ENCODE measurements around the gene DCBLD1. TPM values are rescaled to one million over a fixed set of nuclear protein-coding genes. Genes with fewer than 3 reads are reported as not detected.

DCBLD1 gene
- total and polyA plus RNA-seq, 2 donors (not counting 3 experiments of a cell fraction or from before 2014, with no cell fraction given), result 30.2 to 44.3 TPM

GRCh38 chr6:117561128-117561527, 78.7 kb downstream of the DCBLD1 start:
- Histone ChIP-seq H3K4me1 (ENCODE audit: control insufficient read depth, extremely low read depth, insufficient read depth, low read length) (no peaks in the 10 kb centered on the region), H4K20me1 (replicated peaks; ENCODE audit: control insufficient read depth, extremely low read depth, insufficient read depth, low read length) (no peaks in the 10 kb centered on the region), H3K9ac (replicated peaks; ENCODE audit: extremely low read depth, insufficient read depth, low read length) (no peak overlapping the region), H2AFZ (ENCODE audit: low read depth, low read length) (no peak overlapping the region), H3K79me2 (ENCODE audit: control insufficient read depth, insufficient read depth, low read length) (no peaks in the 10 kb centered on the region), H3K27ac (ENCODE audit: insufficient read depth, low read depth, low read length) (no peak overlapping the region), H3K9me3 (replicated peaks; ENCODE audit: control insufficient read depth, insufficient read depth, low read length) (no peaks in the 10 kb centered on the region), H3K36me3 (ENCODE audit: control insufficient read depth in 2 of 2, extremely low read depth in 1 of 2, insufficient read depth in 2 of 2, low read length in 2 of 2) (peaks cover 2 to 10% of the 10 kb centered on the region in 2 experiments), H3K4me2 (ENCODE audit: insufficient read depth, low read length) (no peak overlapping the region), H3K4me3 (replicated peaks in 1 of 3; ENCODE audit: insufficient read depth in 1 of 3, low read depth in 1 of 3, low read length in 3 of 3) (no peak overlapping the region), H3K9me1 (replicated peaks; ENCODE audit: control insufficient read depth, extremely low read depth, insufficient read depth, low read length) (no peaks in the 10 kb centered on the region), H3K27me3 (ENCODE audit: control insufficient read depth in 2 of 2, insufficient read depth in 2 of 2, low read length in 2 of 2) (no peaks in the 10 kb centered on the region)
- TF ChIP-seq JUN (IDR thresholded peaks at IDR 0.05; ENCODE audit: borderline replicate concordance, insufficient read depth, insufficient read length, low read depth) (no peak), FOS (IDR thresholded peaks at IDR 0.05; ENCODE audit: borderline replicate concordance, insufficient read depth, low read length) (no peak), EZH2 (IDR thresholded peaks at IDR 0.05; ENCODE audit: borderline replicate concordance, low read depth, low read length, severe bottlenecking) (no peak), MYC (IDR thresholded peaks at IDR 0.05; ENCODE audit: low read depth, low read length) (no peak), POLR2AphosphoS5 (IDR thresholded peaks at IDR 0.05; ENCODE audit: insufficient read depth, low read depth, low read length) (no peak), CTCF (IDR thresholded peaks at IDR 0.05; ENCODE audit: extremely low read depth in 1 of 2, insufficient read depth in 1 of 2, low read depth in 1 of 2, low read length in 2 of 2) (no peak), POLR2A (IDR thresholded peaks at IDR 0.05; ENCODE audit: low read depth, low read length) (no peak), GATA2 (IDR thresholded peaks at IDR 0.05; ENCODE audit: insufficient read depth, insufficient read length, low read depth, low read length) (no peak)
- TF ChIP-seq, protein P1, sequence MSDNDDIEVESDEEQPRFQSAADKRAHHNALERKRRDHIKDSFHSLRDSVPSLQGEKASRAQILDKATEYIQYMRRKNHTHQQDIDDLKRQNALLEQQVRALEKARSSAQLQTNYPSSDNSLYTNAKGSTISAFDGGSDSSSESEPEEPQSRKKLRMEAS (IDR thresholded peaks at IDR 0.05; ENCODE audit: insufficient read depth, insufficient read length), result no peak
- TSS peak; percentile 7 for BruUV-seq (replicated peaks)
- dilution Hi-C loops (cut with MboI; ENCODE audit: extremely low pct_ligation_motif_present, low sequenced_read_pairs) (no loop called here), intact Hi-C loops (cut with micrococcal nuclease) (no loop called here)
- ChIA-PET CTCF (interaction anchor here (1.1 to 14.9 kb wide), 2 partner anchors 79 to 110 kb away, joined by 3 to 333 read pairs; no protein-coding TSS in a partner anchor), POLR2A (no interaction called here)
- FAIRE-seq (no peak), DNase-seq (ENCODE audit: low read depth, low spot score) (no peak)

All from endothelial cell of umbilical vein (primary cell).